Measurements from ENCODE around the gene EPB41L4B.

The EPB41L4B gene

GRCh38 chr9:109242741-109243140, 78.1 kb downstream of the EPB41L4B start:
- CTCF ChIA-PET: interaction anchor here (0.6 to 2.8 kb wide), 8 partner anchors 12 to 1811 kb away, joined by 3 to 11 read pairs (median 3); partner anchors contain the start of genes EPB41L4B and PTPN3
- TF ChIP-seq ZNF341 (tag by site-specific recombination; IDR thresholded peaks at IDR 0.05; ENCODE audit: low read depth) (no peak), ZNF354C (tag by site-specific recombination; IDR thresholded peaks at IDR 0.05; ENCODE audit: borderline replicate concordance, low read depth) (no peak), ZNF433 (tag by site-specific recombination; IDR thresholded peaks at IDR 0.05; ENCODE audit: low read depth) (no peak), MYNN (tag by site-specific recombination; IDR thresholded peaks at IDR 0.05; ENCODE audit: borderline replicate concordance) (no peak), ZNF747 (tag by site-specific recombination; IDR thresholded peaks at IDR 0.05) (no peak), ZNF280D (tag by site-specific recombination; IDR thresholded peaks at IDR 0.05) (no peak), ZNF133 (tag by site-specific recombination; IDR thresholded peaks at IDR 0.05) (no peak), ZNF830 (tag by site-specific recombination; IDR thresholded peaks at IDR 0.05; ENCODE audit: low read depth) (no peak), ZFP3 (tag by site-specific recombination; IDR thresholded peaks at IDR 0.05; ENCODE audit: low read depth) (no peak), ZNF596 (tag by site-specific recombination; IDR thresholded peaks at IDR 0.05) (no peak), PBX3 (CRISPR knock-in tag; IDR thresholded peaks at IDR 0.05) (no peak), ZNF692 (tag by site-specific recombination; IDR thresholded peaks at IDR 0.05) (no peak), ZNF548 (tag by site-specific recombination; IDR thresholded peaks at IDR 0.05) (no peak), ZNF391 (tag by site-specific recombination; IDR thresholded peaks at IDR 0.05; ENCODE audit: borderline replicate concordance, low read depth) (no peak), EGR2 (tag by site-specific recombination; IDR thresholded peaks at IDR 0.05; ENCODE audit: low read depth) (no peak), ZNF366 (tag by site-specific recombination; conservative IDR thresholded peaks at IDR 0.05) (no peak), HOXD13 (CRISPR knock-in tag; IDR thresholded peaks at IDR 0.05; ENCODE audit: borderline replicate concordance) (no peak)
- Histone ChIP-seq H3K27ac (ENCODE audit: extremely low read depth, low read depth, low read length) (no peak overlapping the region), H3K4me3 (ENCODE audit: low read depth, low read length) (no peak overlapping the region), H3K9me3 (ENCODE audit: control insufficient read depth, insufficient read depth, low read depth, low read length) (no peaks in the 10 kb centered on the region), H3K4me1 (ENCODE audit: control insufficient read depth, insufficient read depth, low read length) (no peaks in the 10 kb centered on the region), H3K36me3 (ENCODE audit: control insufficient read depth in 2 of 2, insufficient read depth in 1 of 2, low read length in 2 of 2) (peaks cover 0 to 7% of the 10 kb centered on the region in 2 experiments; a peak in 1 of 3 replicates)
- POLR2A ChIA-PET: no interaction called here

GRCh38 chr9:109242014-109242413, 78.8 kb downstream of the EPB41L4B start:
- Histone ChIP-seq H3K9me3 (ENCODE audit: control insufficient read depth, insufficient read depth, low read depth, low read length) (no peaks in the 10 kb centered on the region), H3K4me1 (ENCODE audit: control insufficient read depth, insufficient read depth, low read length) (no peaks in the 10 kb centered on the region), H3K4me3 (ENCODE audit: low read depth, low read length) (no peak overlapping the region), H3K27ac (ENCODE audit: extremely low read depth, low read depth, low read length) (no peak overlapping the region), H3K36me3 (ENCODE audit: control insufficient read depth in 2 of 2, insufficient read depth in 1 of 2, low read length in 2 of 2) (peaks cover 0 to 8% of the 10 kb centered on the region in 2 experiments; a peak in 1 of 3 replicates)
- ChIA-PET POLR2A (no interaction called here), CTCF (interaction anchor here (0.6 to 2.8 kb wide), 4 partner anchors 12 to 1810 kb away, joined by 3 to 11 read pairs (median 4); no protein-coding TSS in a partner anchor)
- TF ChIP-seq ZNF23 (tag by site-specific recombination; IDR thresholded peaks at IDR 0.05; ENCODE audit: borderline replicate concordance) (no peak), HOXC10 (CRISPR knock-in tag; IDR thresholded peaks at IDR 0.05) (no peak), ZNF350 (tag by site-specific recombination; IDR thresholded peaks at IDR 0.05) (no peak), ZNF560 (tag by site-specific recombination; IDR thresholded peaks at IDR 0.05; ENCODE audit: borderline replicate concordance) (no peak), ZNF239 (tag by site-specific recombination; IDR thresholded peaks at IDR 0.05) (no peak), ZNF133 (tag by site-specific recombination; IDR thresholded peaks at IDR 0.05) (no peak), ZNF514 (tag by site-specific recombination; IDR thresholded peaks at IDR 0.05) (no peak), ZBTB1 (tag by site-specific recombination; IDR thresholded peaks at IDR 0.05) (no peak)

Measured in HEK293 (cell line).